ENCODE measurements around the gene GOLGA3. TPM values are rescaled to one million over a fixed set of nuclear protein-coding genes. Genes with fewer than 3 reads are reported as not detected.

GOLGA3 gene
- total RNA-seq, 2 experiments from 2014 or later: 31.5 to 34.0 TPM

DNA sequence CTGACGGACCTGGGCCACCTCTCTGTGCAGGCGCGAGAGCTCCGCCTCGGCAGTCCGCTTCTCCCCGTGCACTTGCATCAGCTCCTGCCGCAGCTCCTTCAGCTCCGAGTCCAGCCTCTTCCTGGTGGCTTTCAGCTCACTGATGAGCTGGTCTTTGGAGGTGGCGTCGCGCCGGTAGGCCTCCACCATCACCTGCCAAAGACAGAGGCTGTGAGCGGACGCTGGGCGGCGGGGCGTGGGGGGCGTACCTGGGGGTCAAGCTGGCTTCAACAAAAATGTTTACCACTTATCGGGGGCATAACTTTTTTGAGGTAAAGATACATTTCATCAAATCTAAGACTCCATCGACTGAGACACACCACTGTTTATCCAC is 39.6 kb downstream of the GOLGA3 start:
- TF ChIP-seq, protein P1, sequence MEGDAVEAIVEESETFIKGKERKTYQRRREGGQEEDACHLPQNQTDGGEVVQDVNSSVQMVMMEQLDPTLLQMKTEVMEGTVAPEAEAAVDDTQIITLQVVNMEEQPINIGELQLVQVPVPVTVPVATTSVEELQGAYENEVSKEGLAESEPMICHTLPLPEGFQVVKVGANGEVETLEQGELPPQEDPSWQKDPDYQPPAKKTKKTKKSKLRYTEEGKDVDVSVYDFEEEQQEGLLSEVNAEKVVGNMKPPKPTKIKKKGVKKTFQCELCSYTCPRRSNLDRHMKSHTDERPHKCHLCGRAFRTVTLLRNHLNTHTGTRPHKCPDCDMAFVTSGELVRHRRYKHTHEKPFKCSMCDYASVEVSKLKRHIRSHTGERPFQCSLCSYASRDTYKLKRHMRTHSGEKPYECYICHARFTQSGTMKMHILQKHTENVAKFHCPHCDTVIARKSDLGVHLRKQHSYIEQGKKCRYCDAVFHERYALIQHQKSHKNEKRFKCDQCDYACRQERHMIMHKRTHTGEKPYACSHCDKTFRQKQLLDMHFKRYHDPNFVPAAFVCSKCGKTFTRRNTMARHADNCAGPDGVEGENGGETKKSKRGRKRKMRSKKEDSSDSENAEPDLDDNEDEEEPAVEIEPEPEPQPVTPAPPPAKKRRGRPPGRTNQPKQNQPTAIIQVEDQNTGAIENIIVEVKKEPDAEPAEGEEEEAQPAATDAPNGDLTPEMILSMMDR (IDR thresholded peaks at IDR 0.05): no peak
- peaks cover 71% of the 10 kb centered on the region for H3K36me3 Mint-ChIP-seq (ENCODE audit: low read depth)
- ATAC-seq (ENCODE audit: poor library complexity): no peak
- no peak overlapping the region for H3K27ac Mint-ChIP-seq
- H3K9me3 Mint-ChIP-seq: no peaks in the 10 kb centered on the region
- no peaks in the 10 kb centered on the region for H3K4me1 Mint-ChIP-seq (ENCODE audit: low read depth)
- no peak overlapping the region for H3K27ac ChIP-seq (ENCODE audit: low read depth in 1 of 2, low read length in 2 of 2)
- no peaks in the 10 kb centered on the region for H3K9me3 ChIP-seq (ENCODE audit: control insufficient read depth in 1 of 2, insufficient read depth in 1 of 2, low read length in 2 of 2)
- DNase-seq: no peak
- POLR2A ChIA-PET: no interaction called here
- no peaks in the 10 kb centered on the region for H3K27me3 ChIP-seq (ENCODE audit: control insufficient read depth in 1 of 2, insufficient read depth in 2 of 2, low read length in 2 of 2)
- H3K36me3 ChIP-seq (ENCODE audit: insufficient read depth, low read length): peaks cover 60% of the 10 kb centered on the region
- H3K4me3 ChIP-seq (ENCODE audit: low read length): no peak overlapping the region
- H3K4me1 ChIP-seq (ENCODE audit: insufficient read depth, low read length): no peaks in the 10 kb centered on the region
- H3K4me3 Mint-ChIP-seq: no peak overlapping the region
- CTCF ChIA-PET: no interaction called here
- H3K27me3 Mint-ChIP-seq: no peaks in the 10 kb centered on the region
- intact Hi-C loops (cut with DNase I, micrococcal nuclease): no loop called here

DNA sequence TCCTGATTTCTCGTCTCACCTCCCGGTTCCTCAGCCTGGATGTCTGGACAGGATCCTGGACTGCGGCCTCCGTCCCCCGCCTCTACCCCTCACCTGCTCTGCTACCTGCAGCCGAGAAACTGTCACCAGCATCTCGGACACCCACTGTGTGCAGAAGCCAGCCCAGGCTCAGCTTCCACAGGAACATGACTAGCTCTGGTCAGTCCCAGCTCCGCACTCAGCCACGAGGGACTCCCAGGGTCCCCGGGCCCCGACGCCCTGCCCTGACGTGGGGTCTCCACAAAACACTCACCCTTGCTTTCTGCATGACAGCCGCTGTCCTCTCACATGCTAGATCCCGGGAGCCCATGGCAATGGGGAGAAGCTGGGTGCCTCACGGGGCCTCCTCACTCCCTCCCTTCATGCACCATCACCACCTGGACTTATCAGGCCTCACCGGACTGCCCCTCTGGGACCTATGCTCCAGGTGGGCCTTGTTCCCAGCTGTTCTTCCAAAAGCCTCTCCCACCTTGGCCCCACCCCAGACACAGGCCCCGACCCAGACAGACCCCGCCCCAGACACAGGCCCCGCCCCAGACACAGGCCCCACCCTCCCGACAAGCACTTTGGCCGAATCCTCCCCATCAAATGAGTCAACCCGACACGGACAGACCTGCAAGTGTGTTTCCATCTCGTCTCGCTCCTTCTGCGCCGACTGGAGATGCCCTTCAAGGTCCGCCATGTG is 40.1 kb downstream of the GOLGA3 start:
- Histone ChIP-seq H3K4me1 (ENCODE audit: insufficient read depth, low read length) (no peaks in the 10 kb centered on the region), H3K27ac (ENCODE audit: low read depth in 1 of 2, low read length in 2 of 2) (no peak overlapping the region), H3K9me3 (ENCODE audit: control insufficient read depth in 1 of 2, insufficient read depth in 1 of 2, low read length in 2 of 2) (no peaks in the 10 kb centered on the region), H3K4me3 (ENCODE audit: low read length) (no peak overlapping the region), H3K36me3 (ENCODE audit: insufficient read depth, low read length) (peaks cover 59% of the 10 kb centered on the region), H3K27me3 (ENCODE audit: control insufficient read depth in 1 of 2, insufficient read depth in 2 of 2, low read length in 2 of 2) (no peaks in the 10 kb centered on the region)
- CTCF ChIA-PET: no interaction called here
- Mint-ChIP-seq H3K4me1 (ENCODE audit: low read depth) (no peaks in the 10 kb centered on the region), H3K4me3 (no peak overlapping the region), H3K27me3 (no peaks in the 10 kb centered on the region), H3K36me3 (ENCODE audit: low read depth) (peaks cover 68% of the 10 kb centered on the region), H3K9me3 (no peaks in the 10 kb centered on the region), H3K27ac (no peak overlapping the region)
- ATAC-seq (ENCODE audit: poor library complexity) (no peak), DNase-seq (no peak)
- intact Hi-C loops (cut with DNase I, micrococcal nuclease): no loop called here
- TF ChIP-seq, protein P1 (IDR thresholded peaks at IDR 0.05): no peak
- POLR2A ChIA-PET: no interaction called here

DNA sequence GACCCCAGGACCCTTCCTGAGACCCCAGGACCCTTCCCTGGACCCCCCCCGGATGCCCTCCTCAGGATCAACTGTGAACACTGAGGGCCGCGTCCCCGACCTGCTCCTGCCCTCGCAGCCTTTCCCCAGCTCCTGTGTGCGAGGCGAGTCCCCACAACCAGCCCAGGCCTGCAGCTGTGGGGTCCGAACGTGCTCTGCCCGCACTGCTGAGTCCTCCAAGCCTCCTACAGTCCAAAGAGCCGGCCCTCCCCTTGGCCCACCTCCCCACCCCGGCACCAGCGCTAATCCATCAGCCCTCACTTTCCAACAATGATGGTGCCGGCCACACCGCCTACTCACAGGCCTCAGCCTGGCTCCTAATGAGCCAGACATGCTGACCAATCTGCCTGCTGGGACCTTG is 40.8 kb downstream of the GOLGA3 start:
- Mint-ChIP-seq H3K4me3 (no peak overlapping the region), H3K27me3 (no peaks in the 10 kb centered on the region), H3K4me1 (ENCODE audit: low read depth) (no peaks in the 10 kb centered on the region), H3K36me3 (ENCODE audit: low read depth) (peaks cover 73% of the 10 kb centered on the region), H3K27ac (no peak overlapping the region), H3K9me3 (no peaks in the 10 kb centered on the region)
- Histone ChIP-seq H3K9me3 (ENCODE audit: control insufficient read depth in 1 of 2, insufficient read depth in 1 of 2, low read length in 2 of 2) (no peaks in the 10 kb centered on the region), H3K36me3 (ENCODE audit: insufficient read depth, low read length) (peaks cover 63% of the 10 kb centered on the region), H3K27me3 (ENCODE audit: control insufficient read depth in 1 of 2, insufficient read depth in 2 of 2, low read length in 2 of 2) (no peaks in the 10 kb centered on the region), H3K4me3 (ENCODE audit: low read length) (no peak overlapping the region), H3K27ac (ENCODE audit: low read depth in 1 of 2, low read length in 2 of 2) (no peak overlapping the region), H3K4me1 (ENCODE audit: insufficient read depth, low read length) (no peaks in the 10 kb centered on the region)
- intact Hi-C loops (cut with DNase I, micrococcal nuclease): no loop called here
- ATAC-seq (ENCODE audit: poor library complexity) (no peak), DNase-seq (no peak)
- ChIA-PET POLR2A (no interaction called here), CTCF (no interaction called here)
- TF ChIP-seq, protein P1 (IDR thresholded peaks at IDR 0.05): no peak

Measured in CD4-positive, alpha-beta T cell (primary cell).